HL-60/S4 (cell line): ENCODE data around the gene B3GNT8.
"Not testable (repeated sequence)": the region's sequence is repeated elsewhere in the genome, so short reads cannot be mapped to it uniquely, and the experiment has no call there.

Source experiments
- in situ Hi-C: fragments of 300-500 bp; cut with MboI; formaldehyde crosslinking; loops from 2 replicates; pipeline ENCODE4 v1.14.3; 2022; ENCODE audit warnings: low sequenced_read_pairs

B3GNT8 gene

DNA sequence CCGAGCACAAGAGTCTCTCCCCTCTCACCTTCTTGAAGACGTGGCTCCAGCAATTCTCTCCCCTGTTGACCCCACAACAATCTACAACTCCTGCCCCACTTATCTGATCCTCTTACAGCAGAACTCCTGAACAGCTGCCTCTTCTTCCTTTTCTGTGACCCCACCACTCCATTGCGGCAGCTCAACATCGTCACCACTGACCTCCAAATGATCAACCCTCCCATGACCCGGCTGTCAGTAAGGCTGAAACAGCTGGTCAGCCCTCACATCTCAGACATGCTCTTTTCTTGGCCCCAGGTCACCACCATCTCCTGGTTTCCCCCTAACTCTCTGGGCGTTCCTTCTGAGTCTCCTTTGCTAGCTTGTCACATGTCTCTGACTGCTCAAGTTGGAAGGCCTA is 31.8 kb downstream of the B3GNT8 start:
- in situ Hi-C loops, result no loop called here

DNA sequence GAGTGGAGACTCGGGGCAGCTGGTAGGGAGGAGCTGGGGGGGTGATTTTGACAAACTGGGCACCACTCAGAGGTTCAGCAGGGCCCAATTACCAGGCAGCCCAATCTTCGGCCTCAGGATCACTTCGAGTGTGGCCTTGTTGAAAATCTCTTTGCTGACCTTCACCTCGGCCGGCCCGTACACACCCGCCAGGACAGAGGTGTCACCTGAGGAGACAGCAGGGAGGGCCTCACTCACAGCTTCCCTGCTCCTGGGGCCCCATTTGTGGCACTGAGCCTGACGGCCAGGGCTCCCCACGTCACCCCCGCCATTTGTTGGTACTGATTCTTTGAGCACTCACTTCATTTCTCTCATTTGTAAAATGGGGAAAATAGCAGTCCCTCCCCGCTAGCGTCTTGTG is 34.4 kb downstream of the B3GNT8 start:
- in situ Hi-C loops, result no loop called here

GRCh38 chr19:41391618-41392017 is 35.6 kb downstream of the B3GNT8 start:
- in situ Hi-C loops, result no loop called here

DNA sequence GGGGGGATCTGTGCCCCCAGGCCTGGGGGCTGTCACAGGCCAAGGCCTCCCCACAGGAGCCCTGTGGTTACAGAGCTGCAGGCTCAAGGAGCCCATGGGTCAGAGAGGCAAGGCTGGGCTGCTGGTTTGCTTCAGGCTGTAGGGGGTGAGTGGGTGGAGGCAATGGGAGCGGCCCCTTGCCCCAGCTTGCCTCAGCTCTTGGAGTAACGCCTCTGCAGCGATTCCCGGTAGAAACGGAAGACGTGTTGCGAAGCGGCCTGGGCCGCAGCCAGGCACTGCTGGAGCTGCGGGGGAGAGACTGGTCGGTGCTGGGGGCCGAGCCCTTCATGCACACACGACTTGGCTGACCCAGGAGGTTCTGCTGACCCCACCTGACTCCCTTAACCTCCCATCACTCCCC is 40.7 kb downstream of the B3GNT8 start:
- in situ Hi-C loops, result no loop called here

- in situ Hi-C loops, result no loop called here
Measured at GRCh38 chr19:41384351-41384750, 42.8 kb downstream of the B3GNT8 start.

DNA sequence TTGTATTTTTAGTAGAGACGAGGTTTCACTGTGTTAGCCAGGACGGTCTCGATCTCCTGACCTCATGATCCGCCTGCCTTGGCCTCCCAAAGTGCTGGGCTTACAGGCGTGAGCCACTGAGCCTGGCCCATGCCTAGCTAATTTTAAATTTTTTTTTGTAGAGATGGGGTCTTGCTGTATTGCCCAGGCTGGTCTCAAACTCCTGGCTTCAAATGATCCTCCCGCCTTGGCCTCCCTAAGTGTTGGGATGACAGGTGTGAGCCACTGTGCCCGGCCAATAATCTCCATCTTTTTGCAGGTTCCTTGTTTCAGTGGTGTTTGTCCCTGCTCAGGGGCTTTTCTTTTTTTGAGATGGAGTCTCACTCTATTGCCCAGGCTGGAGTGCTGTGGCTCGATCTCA is 45.6 kb downstream of the B3GNT8 start:
- in situ Hi-C loops, result not testable (repeated sequence)

- in situ Hi-C loops, result no loop called here
Measured at GRCh38 chr19:41377977-41378709, 49.0 kb downstream of the B3GNT8 start.

- in situ Hi-C loops, result no loop called here
Measured at GRCh38 chr19:41376998-41377365, 50.2 kb downstream of the B3GNT8 start.

DNA sequence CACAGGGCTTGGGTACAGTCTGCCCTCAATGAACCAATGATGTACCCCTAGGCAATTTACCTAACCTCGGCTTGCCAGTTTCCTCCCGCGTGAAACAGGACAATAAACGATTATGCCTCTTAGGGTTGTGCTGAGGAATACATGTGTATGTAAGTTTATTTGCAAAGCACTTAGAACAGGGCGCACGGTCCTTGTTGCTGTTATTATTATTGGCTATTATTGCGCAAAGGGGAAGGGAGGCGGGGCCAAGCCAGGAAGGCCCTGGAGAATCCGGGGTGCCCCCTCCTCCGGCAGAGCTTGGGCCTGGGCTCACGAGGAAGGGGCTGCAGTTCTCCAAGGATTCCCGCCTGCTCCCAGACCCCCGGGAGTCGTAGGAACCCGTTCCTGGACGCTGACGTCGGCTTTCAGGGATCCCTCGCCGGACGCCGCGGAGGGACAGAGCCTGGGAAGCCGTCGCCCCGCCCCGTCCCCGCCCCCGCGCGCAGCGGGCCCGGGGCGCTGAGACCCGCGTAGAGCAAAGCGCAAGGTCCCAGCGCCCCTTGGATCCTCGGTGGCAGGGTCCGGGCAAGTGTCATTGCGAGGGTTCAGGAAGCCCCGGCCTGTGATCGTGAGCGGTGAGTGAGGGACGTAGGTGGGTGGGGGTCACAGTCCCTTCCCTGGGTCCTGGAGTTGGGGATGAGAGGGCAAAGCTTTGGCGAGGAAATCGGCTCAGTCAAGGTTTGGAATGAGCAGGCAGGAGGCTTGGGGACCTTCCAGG is 50.8 kb downstream of the B3GNT8 start, which contains the start of gene TMEM91:
Gene TMEM91 (plus strand): TSS at position 293 of the 757 bp plus-strand sequence. CDS start 1,777 bp downstream, outside the sequence.
- in situ Hi-C loops, result no loop called here
